ENCODE measurements around the gene IL26.

The IL26 gene

DNA sequence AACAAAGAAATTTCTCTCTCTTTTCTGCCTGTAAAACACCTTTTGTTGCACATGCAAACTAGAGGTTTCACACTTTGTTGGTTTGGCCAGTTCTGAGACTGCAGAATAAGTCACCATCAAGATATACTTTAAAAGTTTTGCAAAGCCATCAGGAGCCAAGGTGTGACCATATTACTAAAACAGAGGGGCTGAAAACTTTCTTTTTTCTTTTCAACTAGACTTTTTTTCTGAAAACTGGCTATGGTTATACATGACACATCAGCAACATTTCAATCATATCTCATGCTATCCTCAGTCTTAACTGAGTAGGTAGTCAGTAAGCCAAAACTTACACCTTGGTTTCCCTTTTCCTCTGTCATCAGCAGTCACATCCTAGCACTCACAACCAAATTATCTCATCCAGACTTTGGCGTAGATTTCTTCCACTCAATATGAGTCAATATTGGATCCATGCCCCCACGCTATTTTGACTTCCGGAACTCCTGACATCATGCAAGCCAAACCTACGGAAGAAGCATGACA lies 62.0 kb downstream of the IL26 start:
- H3K4me3 ChIP-seq (ENCODE audit: low read depth, low read length) = no peak overlapping the region
- DNase-seq (ENCODE audit: low read depth) = no peak

DNA sequence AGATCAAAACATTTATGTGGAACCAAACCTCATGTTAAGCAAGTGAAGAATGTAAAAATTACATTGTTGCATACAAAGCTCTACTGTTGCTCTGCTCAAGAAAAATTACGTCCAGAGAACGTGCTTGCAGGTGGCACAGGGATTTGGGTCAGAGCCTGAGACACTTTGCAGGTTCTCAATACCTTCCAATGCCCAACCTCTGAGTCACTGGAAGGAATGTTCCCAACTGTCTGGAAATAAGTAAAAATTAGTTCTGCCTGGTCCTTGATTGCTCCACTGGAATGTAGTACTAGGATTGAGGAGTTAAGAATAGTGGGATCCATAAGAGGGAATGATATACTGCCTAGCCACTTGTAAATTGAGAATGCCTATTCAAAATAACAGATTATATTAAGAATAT lies 63.2 kb downstream of the IL26 start:
- no peak overlapping the region for H3K4me3 ChIP-seq (ENCODE audit: low read depth, low read length)
- DNase-seq (ENCODE audit: low read depth) = no peak

DNA sequence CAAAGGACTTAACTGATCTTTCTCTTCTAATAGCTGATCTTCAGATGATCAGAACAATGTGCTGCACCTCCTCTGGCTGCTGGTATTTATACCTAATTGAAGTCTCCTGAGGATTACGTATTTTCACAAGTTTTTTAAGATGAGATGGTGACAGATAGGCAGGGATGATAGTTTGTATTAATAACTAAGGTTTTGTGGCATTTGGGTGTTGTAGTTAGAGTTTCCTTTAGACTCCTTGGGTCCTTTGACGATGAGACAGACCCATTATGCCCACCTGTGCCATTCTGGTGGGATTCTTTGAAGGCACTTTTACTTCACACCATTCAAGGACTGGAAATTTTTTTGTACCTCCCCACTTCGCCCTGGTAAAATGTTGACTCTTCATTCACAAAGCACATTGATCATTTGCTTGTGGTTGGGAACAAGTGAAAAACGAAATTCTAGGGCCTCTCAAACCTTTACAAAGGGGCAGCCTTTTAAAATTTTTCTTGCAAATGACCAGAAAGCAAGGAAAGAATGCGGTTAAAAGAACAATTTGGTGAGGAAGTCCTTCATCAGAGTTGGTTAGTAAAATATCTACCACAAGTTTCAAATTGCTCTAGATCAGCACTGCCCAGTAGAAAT lies 65.8 kb downstream of the IL26 start, which contains the start of gene IFNG:
TSS of gene IFNG (minus strand) at position 60 of the 624 bp plus-strand sequence. CDS start 125 bp downstream, outside the sequence.
- DNase-seq (ENCODE audit: low read depth) = no peak
- no peak within 1 kb of the TSS for H3K4me3 ChIP-seq (ENCODE audit: low read depth, low read length)

DNA sequence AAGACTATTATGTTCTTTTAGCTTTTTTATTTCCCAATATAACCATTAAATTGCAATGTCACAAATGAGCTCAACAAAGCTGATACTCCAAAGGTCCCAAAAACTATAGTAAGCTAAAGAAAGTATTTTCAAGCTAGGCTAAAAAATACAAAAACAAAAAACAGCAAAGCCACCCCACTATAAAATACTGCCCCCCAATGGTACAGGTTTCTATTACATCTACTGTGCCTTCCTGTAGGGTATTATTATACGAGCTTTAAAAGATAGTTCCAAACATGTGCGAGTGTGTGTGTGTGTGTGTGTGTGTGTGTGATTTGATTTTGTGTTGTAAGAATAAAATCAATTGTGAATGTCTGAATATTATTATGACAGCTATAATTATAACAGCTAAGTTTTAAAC lies 67.2 kb downstream of the IL26 start:
- H3K4me3 ChIP-seq (ENCODE audit: low read depth, low read length) = no peak overlapping the region
- no peak for DNase-seq (ENCODE audit: low read depth)

DNA sequence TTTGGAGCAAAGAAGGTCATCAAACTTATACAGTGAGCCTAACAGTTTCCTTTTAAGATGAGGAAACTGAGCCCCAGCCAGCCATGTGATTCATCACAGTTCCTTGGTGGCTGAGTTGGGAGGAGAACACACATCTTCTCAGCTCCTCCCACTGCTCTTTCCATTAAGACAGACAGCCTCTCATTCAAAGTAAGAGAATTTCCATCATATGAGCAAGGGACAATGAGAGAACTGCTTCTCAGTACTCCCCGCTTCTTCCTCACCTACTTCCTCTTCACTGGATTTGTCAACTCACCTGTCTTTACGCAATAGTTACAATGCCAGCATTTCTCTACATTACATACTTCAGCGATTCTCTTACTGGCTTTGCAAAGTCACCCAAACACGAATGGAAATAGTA lies 68.2 kb downstream of the IL26 start:
- H3K4me3 ChIP-seq (ENCODE audit: low read depth, low read length) = no peak overlapping the region
- DNase-seq (ENCODE audit: low read depth) = no peak

DNA sequence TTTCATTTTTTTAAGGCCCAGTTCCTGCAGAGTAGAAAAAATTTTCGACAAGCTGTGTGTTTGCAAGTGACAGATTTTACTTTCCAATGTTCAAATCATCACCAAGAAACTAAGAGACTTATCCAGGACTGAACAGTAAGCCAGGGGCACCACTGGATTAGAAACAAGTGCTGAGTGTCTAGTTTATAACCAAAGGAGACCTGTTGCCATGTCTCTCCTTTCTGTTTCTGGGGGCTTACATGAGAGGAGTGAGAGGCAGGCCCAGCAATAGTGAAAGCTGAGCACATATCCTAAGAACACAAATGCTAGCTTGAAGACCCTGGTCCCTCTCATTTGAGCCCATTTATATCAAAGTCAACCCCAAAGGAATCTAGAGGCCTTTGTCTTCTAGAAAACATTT lies 69.0 kb downstream of the IL26 start:
- no peak for DNase-seq (ENCODE audit: low read depth)

DNA sequence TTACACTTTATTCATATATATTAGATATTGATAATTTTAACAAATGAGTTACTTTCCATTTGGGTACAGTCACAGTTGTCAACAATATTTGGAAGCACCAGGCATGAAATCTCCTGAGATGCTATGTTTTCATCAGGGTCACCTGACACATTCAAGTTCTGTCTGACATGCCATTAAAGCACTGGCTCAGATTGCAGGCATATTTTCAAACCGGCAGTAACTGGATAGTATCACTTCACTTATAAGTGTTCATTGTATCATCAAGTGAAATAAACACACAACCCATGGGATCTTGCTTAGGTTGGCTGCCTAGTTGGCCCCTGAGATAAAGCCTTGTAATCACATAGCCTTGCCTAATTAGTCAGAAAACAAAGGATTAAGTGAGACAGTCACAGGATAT lies 70.8 kb downstream of the IL26 start:
- H3K4me3 ChIP-seq (ENCODE audit: low read depth, low read length) = no peak overlapping the region
- DNase-seq (ENCODE audit: low read depth) = no peak

More for the DNA sequence above, 69.0 kb downstream of the IL26 start:
- H3K4me3 ChIP-seq (ENCODE audit: low read depth, low read length) = no peak overlapping the region
